HG03060 (cell line): ENCODE measurements around the gene ZYX.

ENCODE experiments used
- ATAC-seq: cut with Tn5 transposase; IDR thresholded peaks from one replicate; pipeline ENCODE4 v1.9.1; 2021; ENCODE audit warnings: low read depth, moderate number of reproducible peaks; ENCODE audit not compliant: unreplicated experiment

Gene ZYX

GRCh38 chr7:143361552-143362130, 19.5 kb upstream of the ZYX start:
- ATAC-seq: no peak

GRCh38 chr7:143362131-143363015, 18.8 kb upstream of the ZYX start, which contains the start of gene FAM131B:
Gene FAM131B (minus strand): TSS chr7:143362713. CDS start chr7:143362603, 110 bp downstream.
- no peak for ATAC-seq

GRCh38 chr7:143363016-143363937, 17.9 kb upstream of the ZYX start:
- ATAC-seq: no peak

DNA sequence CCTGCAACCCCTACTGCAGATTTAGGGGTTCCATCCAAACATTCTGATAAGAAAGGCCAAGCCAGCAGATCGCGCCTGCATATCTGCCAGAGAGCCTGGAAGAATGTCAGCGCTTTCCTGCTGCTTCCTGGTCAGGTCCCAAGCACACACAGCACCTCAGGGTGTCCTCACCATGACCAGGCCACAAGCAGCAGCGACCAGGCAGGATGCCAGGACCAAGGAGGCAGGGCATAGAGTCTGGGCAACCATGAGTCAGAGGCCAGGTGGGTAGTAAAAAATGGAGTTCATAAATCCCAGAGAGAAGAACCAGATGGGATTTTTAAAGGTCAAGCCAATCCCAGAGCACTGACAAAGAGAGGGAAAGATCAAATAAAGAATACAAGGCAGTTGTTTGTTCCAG, 13.2 kb upstream of the ZYX start:
- ATAC-seq: no peak

- ATAC-seq: no peak
Observed at GRCh38 chr7:143368387-143368786, 12.8 kb upstream of the ZYX start.

DNA sequence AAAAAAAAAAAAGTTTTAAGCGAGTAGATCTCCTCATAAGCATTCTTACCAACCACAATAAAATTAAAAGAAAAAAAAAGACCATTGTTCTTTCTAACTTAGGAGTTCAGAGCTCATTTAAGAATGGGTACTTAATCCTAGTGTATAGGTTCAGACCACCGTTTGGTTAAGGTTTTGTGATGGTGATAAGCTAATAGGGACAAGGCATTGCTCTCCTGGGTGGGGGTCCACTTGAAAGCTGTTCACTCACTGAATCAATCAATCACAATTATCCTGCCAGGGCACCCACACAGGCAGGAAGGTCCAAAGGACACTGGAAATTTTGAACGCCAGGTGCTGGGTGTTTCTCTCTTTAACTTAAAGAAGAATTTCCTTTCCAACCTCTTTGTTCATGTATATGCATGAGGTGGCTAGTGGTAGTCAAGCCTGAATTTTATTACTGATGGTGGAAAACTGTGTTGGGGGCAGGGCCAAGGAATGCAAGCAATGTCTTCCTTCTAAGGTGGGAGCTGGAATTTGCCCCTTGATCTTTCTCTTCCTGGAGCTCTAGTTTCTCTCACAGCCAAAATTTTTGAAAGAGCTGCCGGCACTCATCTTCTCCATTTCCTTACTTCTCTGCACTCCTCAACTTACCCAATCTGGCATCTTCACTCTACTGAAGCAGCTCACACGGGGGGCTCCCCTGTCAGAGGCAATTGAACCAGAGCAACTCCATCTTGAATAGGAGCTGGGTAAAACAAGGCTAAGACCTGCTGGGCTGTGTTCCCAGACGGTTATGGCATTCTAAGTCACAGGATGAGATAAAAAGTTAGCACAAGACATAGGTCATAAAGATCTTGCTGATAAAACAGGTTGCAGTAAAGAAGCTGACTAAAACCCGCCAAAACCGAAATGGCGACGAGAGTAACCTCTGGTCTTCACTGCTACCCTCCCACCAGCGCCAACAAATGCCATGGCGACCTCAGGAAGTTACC, 11.2 kb upstream of the ZYX start:
- no peak for ATAC-seq

GRCh38 chr7:143372070-143372469, 9.1 kb upstream of the ZYX start:
- ATAC-seq: no peak

DNA sequence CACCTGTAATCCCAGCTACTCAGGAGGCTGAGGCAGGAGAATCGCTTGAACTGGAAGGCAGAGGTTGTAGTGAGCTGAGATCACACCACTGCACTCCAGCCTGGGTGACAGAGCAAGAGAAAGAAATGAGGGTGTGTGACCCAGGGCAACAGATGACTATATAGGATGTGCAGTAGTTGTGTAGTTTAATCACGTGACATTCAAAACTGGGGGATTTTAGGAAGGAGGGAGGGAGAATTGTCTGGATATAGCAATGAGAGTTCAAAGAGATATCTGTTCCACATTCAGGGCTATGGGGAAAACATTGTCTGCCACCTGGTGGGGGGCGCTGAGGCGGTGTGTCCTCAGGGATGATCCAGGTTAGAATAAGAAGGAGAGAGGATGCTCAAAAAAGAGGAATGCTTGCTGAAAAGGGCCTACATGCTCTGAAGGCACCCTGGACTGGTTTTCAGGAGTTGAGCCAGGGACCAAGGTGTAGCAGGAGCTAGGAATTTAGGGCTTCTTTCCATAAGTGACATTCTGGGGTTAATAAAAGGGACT, 7.8 kb upstream of the ZYX start:
- no peak for ATAC-seq

- no peak for ATAC-seq
Observed at GRCh38 chr7:143374561-143374960, 6.6 kb upstream of the ZYX start.

DNA sequence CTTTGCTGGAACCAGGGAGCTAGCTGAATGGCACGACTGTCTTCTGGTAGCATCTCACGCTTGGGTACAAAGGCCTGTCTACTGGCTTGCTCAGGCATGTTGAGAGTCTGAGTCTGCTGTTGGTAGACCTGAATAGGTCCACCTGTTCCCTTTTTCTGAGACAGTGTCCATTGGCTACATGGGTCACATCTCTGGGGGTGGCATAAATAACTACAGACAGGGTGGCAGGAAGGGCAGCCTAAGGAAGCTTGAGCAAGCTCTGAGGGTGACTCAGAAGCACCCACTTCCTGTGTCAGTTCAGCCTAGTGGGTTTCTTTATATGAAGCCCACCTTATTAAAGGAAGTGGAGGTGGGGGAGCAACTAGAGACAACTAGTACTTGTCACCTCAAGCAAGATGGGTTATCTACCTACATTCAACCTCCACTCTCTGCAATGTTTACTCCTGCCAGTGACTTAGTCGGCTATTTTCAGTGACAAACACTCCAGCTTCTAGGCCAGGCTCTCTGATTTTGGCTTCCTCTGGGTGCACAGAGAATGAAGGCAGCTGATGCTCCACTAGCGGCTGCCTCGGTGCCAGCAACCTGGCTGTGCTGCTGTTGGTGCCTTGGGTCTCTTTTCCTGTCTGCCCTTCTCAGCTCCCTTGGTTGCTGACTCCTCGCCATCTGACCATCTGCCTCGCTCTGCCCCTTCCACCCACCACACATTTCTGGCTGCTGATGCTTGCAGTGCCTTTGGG, 5.7 kb upstream of the ZYX start:
- no peak for ATAC-seq

DNA sequence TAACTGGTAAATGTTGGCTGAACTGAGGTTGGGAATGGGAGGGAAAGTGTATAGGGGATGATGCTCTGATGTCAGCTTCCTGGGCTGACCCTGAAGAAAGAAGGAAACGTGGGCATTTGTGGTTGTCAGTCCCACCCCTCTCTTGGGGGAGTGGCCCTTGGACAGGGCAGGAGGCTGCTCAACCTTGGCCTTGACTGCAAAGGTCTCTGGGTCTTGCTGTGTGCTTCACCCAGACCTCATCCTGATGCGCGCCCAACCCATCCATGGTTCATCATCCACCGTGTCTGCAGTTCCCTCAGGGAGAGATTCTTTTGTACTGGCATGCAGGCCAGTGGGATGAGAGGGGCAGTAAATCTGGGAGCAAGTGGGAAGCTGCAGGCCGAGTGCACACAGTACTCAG, 4.7 kb upstream of the ZYX start:
- ATAC-seq: no peak

DNA sequence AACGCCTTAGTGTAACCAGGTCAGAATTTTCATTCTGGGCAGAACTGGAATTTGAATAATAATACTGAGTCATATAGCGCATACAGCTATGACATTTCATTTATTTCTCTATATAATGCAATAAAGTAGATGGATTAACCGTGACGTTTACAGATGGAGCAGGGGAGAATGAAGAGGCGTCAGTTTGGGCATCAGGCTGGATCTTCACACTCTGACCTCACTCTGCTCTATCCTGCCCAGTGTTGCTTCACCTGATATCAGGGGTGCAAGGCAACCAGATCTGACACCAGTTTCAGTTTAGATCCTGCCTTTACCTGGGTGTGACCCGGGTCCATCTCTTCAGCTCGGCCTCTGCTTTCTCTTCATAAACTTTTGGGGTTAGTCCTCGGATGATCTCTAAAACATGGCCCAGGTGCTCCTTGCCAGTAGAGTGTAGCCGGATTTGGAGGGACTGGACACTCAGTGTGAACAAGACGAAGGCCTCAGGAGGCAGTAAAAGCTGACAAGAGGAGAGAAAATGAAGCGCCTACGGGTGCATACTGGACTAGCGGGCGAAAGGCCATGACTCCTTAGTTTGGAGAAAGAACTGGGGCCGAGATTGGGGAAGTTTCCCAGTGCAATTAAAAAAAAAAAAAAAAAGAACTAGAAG, 1.4 kb upstream of the ZYX start:
- ATAC-seq: no peak

DNA sequence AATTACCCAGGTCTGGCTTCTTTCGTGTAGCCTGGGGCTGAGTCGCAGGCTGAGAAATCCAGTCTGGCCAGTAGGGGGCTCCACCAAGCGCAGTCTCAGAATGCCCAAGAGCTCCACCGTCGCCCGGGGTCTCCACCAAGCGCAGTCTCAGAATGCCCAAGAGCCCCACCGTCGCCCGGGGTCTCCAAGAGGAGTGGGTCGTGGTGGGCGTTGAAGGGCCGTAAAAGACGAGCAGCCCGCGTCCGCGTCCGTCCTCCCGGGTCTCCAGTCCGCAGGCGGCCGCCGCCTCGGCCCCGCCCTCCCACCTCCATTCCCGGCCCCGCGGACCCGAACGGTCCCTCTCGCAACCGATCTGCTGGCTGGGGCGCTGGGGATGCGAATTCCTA, 892 bp upstream of the ZYX start:
- ATAC-seq: peak; percentile 3

GRCh38 chr7:143381427-143382125, 431 bp downstream of the ZYX start:
- ATAC-seq: no peak

DNA sequence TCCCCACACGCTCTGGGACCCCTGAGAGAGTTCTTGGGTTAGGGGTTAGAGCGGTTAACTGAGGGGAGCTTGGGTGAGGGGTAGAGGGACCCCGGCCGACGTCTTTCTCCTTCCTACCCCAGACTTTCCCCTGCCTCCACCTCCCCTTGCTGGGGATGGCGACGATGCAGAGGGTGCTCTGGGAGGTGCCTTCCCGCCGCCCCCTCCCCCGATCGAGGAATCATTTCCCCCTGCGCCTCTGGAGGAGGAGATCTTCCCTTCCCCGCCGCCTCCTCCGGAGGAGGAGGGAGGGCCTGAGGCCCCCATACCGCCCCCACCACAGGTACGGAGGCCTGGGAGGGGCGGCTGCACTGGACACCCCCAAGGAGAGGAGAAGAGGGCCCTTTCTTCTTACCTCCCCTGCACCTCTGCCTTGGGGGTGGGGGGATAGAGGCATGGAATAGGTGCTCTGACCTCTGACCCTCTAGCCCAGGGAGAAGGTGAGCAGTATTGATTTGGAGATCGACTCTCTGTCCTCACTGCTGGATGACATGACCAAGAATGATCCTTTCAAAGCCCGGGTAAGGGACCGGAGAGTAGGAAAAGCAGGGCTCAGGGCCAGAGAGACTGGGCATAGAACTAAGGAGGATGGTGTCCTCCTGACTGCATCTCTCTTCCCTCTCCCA, 1.1 kb downstream of the ZYX start:
- ATAC-seq: no peak

GRCh38 chr7:143382791-143383641, 1.9 kb downstream of the ZYX start:
- no peak for ATAC-seq

DNA sequence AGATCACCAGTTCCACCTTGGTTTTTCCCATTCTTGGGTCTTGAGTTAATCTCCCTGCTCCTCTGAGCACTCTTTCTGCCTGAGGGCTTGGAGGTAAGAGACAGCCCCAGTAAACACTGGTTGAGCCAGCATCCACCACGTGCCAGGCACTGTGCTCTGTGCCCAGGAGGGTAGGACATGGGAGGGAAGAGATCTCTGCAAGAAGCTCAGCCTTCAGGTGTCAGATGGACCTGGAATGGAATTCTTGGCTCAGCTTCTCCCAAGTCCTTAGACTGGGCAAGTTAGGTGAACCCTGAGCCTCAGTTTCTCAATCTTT, 2.5 kb downstream of the ZYX start:
- ATAC-seq: no peak
